Sciatic nerve (tissue), 1 donor: ENCODE measurements around the gene CENPV. TPM values are rescaled to one million over a fixed set of nuclear protein-coding genes. Genes with fewer than 3 reads are reported as not detected.

Experiments
- total RNA-seq: library from RNA; stranded (reverse); fragmentation: NEBNext Ultra II Directional; extraction: Animal tissue kit (Norgen Biotek cat#: 25700); gene quantifications from one replicate; pipeline ENCODE4 v1.2.1, GENCODE V29; 2021
- donor health status: DM: no; HTN: no; CAD: no.

CENPV gene
- total RNA-seq, 1 donor from 2014 or later: 8.7 TPM

Other genes with a start within 250 kb of the CENPV start
- 131 TPM for gene NCOR1, start 137.9 kb downstream of the CENPV start, total RNA-seq
- gene PIGL, start 136.3 kb downstream of the CENPV start, total RNA-seq: 54.7 TPM
- gene UBB, start 27.6 kb upstream of the CENPV start, total RNA-seq: 589 TPM
- gene TRPV2, start 62.1 kb upstream of the CENPV start, total RNA-seq: 26.3 TPM
- 7.0 TPM for gene LRRC75A, start 138.7 kb upstream of the CENPV start, total RNA-seq
- 8.9 TPM for gene ZNF287, start 215.7 kb upstream of the CENPV start, total RNA-seq